Testis (tissue), 3 donors: ENCODE data around the gene CENPM. TPM values are rescaled to one million over a fixed set of nuclear protein-coding genes. Genes with fewer than 3 reads are reported as not detected.

Source experiments
- DNase-seq: peaks from one replicate; pipeline ENCODE4 v3.0.0-alpha.2; 2019
- H3K27ac ChIP-seq, 2 donors: fragments of 200-600 bp; sonication (generic); one replicate each; pipeline ENCODE4 v1.5.1; 2019
- H3K27me3 ChIP-seq: fragments of 200-600 bp; sonication (generic); one replicate; pipeline ENCODE4 v1.5.1; 2019
- H3K36me3 ChIP-seq: fragments of 200-600 bp; sonication (generic); one replicate; pipeline ENCODE4 v1.5.1; 2017; ENCODE audit warnings: low read depth; ENCODE audit errors: missing control alignments
- H3K4me1 ChIP-seq: fragments of 200-600 bp; sonication (generic); one replicate; pipeline ENCODE4 v1.5.1; 2019
- H3K4me3 ChIP-seq, 2 donors: fragments of 200-600 bp; sonication (generic); one replicate each; pipeline ENCODE4 v1.5.1; 2017 to 2019
- H3K9me3 ChIP-seq: fragments of 200-600 bp; sonication (generic); one replicate; pipeline ENCODE4 v1.5.1; 2017
- CTCF ChIP-seq, 3 experiments: fragments of 450-650 bp in 2 of 3; fragments of 200-600 bp in 1 of 3; sonication (generic) in 1 of 3; IDR thresholded peaks; one replicate each; pipeline ENCODE4 v1.5.1; 2016 to 2019; ENCODE audit warnings: antibody characterized with exemption in 3 of 3, mild to moderate bottlenecking in 2 of 3, moderate library complexity in 1 of 3
- POLR2A ChIP-seq: fragments of 450-650 bp; IDR thresholded peaks from one replicate; pipeline ENCODE4 v1.6.1; 2017; ENCODE audit warnings: antibody characterized with exemption, mild to moderate bottlenecking, moderate library complexity
- WGBS, 2 donors: methylation state at CpG; one replicate each; pipeline ENCODE4 v1.1.5; 2018; 5-methylcytosine and 5-hydroxymethylcytosine counted together
- intact Hi-C: fragments of 100-400 bp; cut with DNase I; formaldehyde crosslinking; loops from one replicate; pipeline ENCODE4 v1.15.1; 2023; ENCODE audit warnings: low total_unique reads
- polyA plus RNA-seq: library from polyadenylated mRNA; stranded (reverse); fragments of 350-450 nt; fragmentation: Illumina TruSeq; extraction: RNeasy Lipid Tissue Mini Kit (QIAGEN cat#74804); gene quantifications from one replicate; pipeline ENCODE4 v1.2.3, GENCODE V29; 2014; ENCODE audit warnings: low read depth, low replicate concordance; ENCODE audit not compliant: insufficient read depth
- total RNA-seq, 2 donors: library from RNA; depleted of rRNA; stranded (reverse); fragments of >200 nt; gene quantifications; one replicate each; pipeline ENCODE4 v1.2.3, GENCODE V29; 2016

The CENPM gene
- total and polyA plus RNA-seq, 3 donors from 2014 or later = 15.5 to 28.2 (median 15.7) TPM

DNA sequence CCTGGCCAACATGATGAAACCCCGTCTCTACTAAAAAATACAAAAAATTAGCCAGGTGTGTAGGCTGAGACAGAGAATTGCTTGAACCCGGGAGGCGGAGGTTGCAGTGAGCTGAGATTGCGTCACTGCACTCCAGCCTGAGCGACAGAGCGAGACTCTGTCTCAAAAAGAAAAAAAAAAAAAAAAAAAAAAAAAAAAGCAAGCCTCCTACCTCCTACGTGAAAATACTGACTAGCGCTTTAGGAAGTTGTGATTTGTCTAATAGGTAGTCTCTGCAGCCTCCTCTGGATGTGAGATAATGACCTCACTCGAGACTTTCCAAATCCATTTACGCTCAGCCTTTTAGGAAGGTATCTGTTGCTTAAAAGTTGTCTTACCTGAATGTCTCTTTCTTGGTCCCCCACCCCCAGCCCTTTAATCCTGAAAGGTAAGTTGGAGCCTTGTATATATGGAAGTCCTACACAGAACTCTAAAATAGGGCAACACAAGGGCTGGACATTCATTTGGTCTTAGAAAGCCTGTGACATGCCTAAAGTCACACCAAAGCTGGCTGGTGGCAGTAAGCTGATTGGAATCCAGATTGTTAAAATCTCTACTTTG is 27.8 kb upstream of the CENPM start:
- H3K36me3 ChIP-seq = no peaks in the 10 kb centered on the region
- no peaks in the 10 kb centered on the region for H3K9me3 ChIP-seq
- H3K27ac ChIP-seq = no peak overlapping the region
- 72 to 76% methylated on average over 10 of the region's 10 CpGs for WGBS, 2 donors
- TF ChIP-seq POLR2A (no peak), CTCF (IDR thresholded peaks at IDR 0.05) (no peak)
- H3K27me3 ChIP-seq = no peaks in the 10 kb centered on the region
- H3K4me1 ChIP-seq = no peaks in the 10 kb centered on the region
- intact Hi-C loops = no loop called here
- no peak for DNase-seq
- no peak overlapping the region for H3K4me3 ChIP-seq

GRCh38 chr22:41971431-41971830 is 24.5 kb upstream of the CENPM start:
- H3K27ac ChIP-seq = no peak overlapping the region
- H3K27me3 ChIP-seq = no peaks in the 10 kb centered on the region
- no peaks in the 10 kb centered on the region for H3K4me1 ChIP-seq
- no peaks in the 10 kb centered on the region for H3K9me3 ChIP-seq
- intact Hi-C loops = no loop called here
- 88 to 89% methylated on average over 8 to 11 of the region's 11 CpGs for WGBS, 2 donors
- no peak for DNase-seq
- no peaks in the 10 kb centered on the region for H3K36me3 ChIP-seq
- no peak for TF ChIP-seq CTCF (IDR thresholded peaks at IDR 0.05)
- no peak for TF ChIP-seq POLR2A
- H3K4me3 ChIP-seq = no peak overlapping the region

DNA sequence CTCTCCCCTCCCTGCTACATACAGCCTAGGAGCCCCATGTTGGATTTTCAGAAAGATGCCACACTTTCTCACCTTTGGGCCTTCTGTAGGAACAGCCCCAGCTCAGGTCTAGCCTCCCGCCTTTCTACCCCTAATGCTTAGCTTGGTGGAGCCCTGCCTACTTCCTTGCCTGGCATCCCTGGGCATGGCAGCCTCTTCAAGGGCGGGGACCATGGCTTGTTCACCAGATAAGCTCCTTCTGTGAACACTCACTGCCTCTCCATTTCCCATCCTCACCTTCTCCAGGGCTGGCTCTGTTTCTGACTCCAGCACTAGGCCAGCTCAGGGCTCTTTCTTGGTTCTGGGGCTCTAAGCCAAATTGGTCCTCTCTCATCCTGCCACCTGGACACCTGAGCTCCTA is 23.6 kb upstream of the CENPM start:
- no peak overlapping the region for H3K4me3 ChIP-seq
- H3K27ac ChIP-seq = no peak overlapping the region
- no peaks in the 10 kb centered on the region for H3K27me3 ChIP-seq
- no peaks in the 10 kb centered on the region for H3K36me3 ChIP-seq
- no peaks in the 10 kb centered on the region for H3K4me1 ChIP-seq
- intact Hi-C loops = no loop called here
- H3K9me3 ChIP-seq = no peaks in the 10 kb centered on the region
- TF ChIP-seq CTCF (IDR thresholded peaks at IDR 0.05) (no peak), POLR2A (no peak)
- WGBS, 2 donors = 96 to 100% methylated on average over 2 of the region's 2 CpGs
- no peak for DNase-seq

GRCh38 chr22:41969110-41969646 is 22.2 kb upstream of the CENPM start, which contains the start of gene SEPTIN3:
Gene SEPTIN3 (plus strand): TSS chr22:41969443. CDS start chr22:41971493, 2,050 bp downstream.
- no peaks in the 10 kb centered on the region for H3K9me3 ChIP-seq
- 73 to 86% methylated on average over 4 to 8 of the region's 8 CpGs for WGBS, 2 donors
- TF ChIP-seq POLR2A = no peak
- TF ChIP-seq CTCF (IDR thresholded peaks at IDR 0.05) = no peak
- DNase-seq = no peak
- no peak within 1 kb of the TSS for H3K27ac ChIP-seq
- no peak within 1 kb of the TSS for H3K4me3 ChIP-seq
- intact Hi-C loops = no loop called here
- no peaks in the 10 kb centered on the region for H3K36me3 ChIP-seq
- no peaks in the 10 kb centered on the region for H3K4me1 ChIP-seq
- H3K27me3 ChIP-seq = no peaks in the 10 kb centered on the region

DNA sequence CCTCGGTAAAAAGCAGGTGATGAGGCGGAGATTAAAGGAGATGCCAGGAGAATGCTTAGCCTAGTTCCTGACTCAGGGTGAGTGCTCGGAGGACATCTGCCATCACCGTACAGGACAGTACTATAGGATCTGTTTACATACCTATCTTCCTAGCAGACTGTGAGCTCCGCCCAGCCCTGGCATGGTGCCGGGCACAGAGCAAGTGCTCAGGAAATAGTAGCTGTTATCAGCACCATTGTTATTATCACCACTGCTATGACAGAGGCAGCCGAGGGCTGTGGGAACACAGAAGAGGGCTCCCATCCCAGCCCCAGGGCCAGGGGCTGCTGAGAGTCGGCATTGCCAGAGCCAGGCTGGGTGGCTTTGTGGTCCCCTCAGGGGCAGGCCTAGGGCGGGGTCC is 21.6 kb upstream of the CENPM start:
- no peak overlapping the region for H3K4me3 ChIP-seq
- no peaks in the 10 kb centered on the region for H3K27me3 ChIP-seq
- WGBS, 2 donors = 60% methylated on average over 6 to 9 of the region's 9 CpGs
- H3K36me3 ChIP-seq = no peaks in the 10 kb centered on the region
- H3K9me3 ChIP-seq = no peaks in the 10 kb centered on the region
- no peak for TF ChIP-seq POLR2A
- no peak for TF ChIP-seq CTCF (IDR thresholded peaks at IDR 0.05)
- peak; percentile 39 for DNase-seq
- intact Hi-C loops = no loop called here
- H3K27ac ChIP-seq = no peak overlapping the region
- H3K4me1 ChIP-seq = no peaks in the 10 kb centered on the region
